ENCODE measurements around the gene PTOV1.
A peak's percentile ranks its signal among the peaks of the same experiment; 100 is the strongest.

The PTOV1 gene

DNA sequence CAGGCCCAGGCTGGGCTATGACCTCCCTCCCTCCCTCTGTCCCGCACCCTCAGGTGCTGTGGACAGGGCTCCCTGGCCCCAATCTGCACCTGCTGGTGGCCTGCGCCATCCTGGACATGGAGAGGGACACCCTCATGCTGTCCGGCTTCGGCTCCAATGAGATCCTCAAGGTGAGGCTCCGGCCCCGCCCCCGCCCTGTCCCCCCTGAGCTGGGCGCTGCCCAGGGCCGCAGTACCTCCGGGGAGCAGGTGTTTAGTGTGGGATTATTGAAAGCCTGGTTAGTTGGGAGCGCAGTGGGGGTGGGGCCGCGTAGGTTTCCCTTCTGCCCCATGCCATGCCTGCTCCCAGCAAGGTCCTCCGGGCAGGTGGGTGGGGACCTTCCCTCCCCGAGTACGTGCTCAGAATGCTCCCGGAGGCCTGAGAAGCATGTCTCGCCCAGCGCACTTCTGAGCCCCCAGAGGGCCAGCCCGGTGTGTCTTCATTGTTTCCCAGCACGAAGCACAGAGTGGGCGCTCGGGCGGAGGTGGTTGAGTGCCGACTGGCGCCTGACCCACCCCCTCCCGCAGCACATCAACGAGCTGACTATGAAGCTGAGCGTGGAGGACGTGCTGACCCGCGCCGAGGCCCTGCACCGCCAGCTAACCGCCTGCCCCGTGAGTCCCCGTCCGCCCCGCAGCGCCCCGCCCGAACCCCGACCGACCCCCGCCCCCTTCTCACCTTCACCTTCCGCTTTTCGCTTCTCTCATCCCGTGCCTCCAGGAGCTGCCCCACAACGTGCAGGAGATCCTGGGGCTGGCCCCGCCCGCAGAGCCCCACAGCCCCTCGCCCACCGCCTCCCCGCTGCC is 36.9 kb downstream of the PTOV1 start:
- TF ChIP-seq EGR2 (tag by site-specific recombination; IDR thresholded peaks at IDR 0.05; ENCODE audit: low read depth) (peak; percentile 9; the same call in 1 of the 2 replicates), KLF8 (tag by site-specific recombination; IDR thresholded peaks at IDR 0.05) (peak; percentile 61), ZNF791 (tag by site-specific recombination; IDR thresholded peaks at IDR 0.05) (no peak), TCF7L2 (IDR thresholded peaks at IDR 0.05; ENCODE audit: borderline replicate concordance, low read depth, low read length) (no peak), MZF1 (tag by site-specific recombination; IDR thresholded peaks at IDR 0.05; ENCODE audit: borderline replicate concordance) (no peak)
- TF ChIP-seq, protein P1, sequence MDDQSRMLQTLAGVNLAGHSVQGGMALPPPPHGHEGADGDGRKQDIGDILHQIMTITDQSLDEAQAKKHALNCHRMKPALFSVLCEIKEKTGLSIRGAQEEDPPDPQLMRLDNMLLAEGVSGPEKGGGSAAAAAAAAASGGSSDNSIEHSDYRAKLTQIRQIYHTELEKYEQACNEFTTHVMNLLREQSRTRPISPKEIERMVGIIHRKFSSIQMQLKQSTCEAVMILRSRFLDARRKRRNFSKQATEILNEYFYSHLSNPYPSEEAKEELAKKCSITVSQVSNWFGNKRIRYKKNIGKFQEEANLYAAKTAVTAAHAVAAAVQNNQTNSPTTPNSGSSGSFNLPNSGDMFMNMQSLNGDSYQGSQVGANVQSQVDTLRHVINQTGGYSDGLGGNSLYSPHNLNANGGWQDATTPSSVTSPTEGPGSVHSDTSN (CRISPR knock-in tag; IDR thresholded peaks at IDR 0.05): 0 out of 2 replicates have a peak, but pooled peaks have one; percentile 23
- ChIA-PET POLR2A (interaction anchor here (0.7 to 1.0 kb wide), 2 partner anchors 9 to 34 kb away, joined by 3 to 4 read pairs; no protein-coding TSS in a partner anchor), CTCF (interaction anchor here (0.6 kb wide), 1 partner anchor 11 kb away, joined by 3 read pairs; no protein-coding TSS in a partner anchor)
- H3K4me1 ChIP-seq (ENCODE audit: control insufficient read depth, insufficient read depth, low read length): no peaks in the 10 kb centered on the region
- H3K9me3 ChIP-seq (ENCODE audit: control insufficient read depth, insufficient read depth, low read depth, low read length): no peaks in the 10 kb centered on the region
- H3K27ac ChIP-seq (ENCODE audit: extremely low read depth, low read depth, low read length): no peak overlapping the region
- H3K36me3 ChIP-seq (ENCODE audit: control insufficient read depth in 2 of 2, insufficient read depth in 1 of 2, low read length in 2 of 2): peaks cover 10 to 22% of the 10 kb centered on the region in 2 experiments; a peak in 2 of 3 replicates
- no peak overlapping the region for H3K4me3 ChIP-seq (ENCODE audit: low read depth, low read length)

DNA sequence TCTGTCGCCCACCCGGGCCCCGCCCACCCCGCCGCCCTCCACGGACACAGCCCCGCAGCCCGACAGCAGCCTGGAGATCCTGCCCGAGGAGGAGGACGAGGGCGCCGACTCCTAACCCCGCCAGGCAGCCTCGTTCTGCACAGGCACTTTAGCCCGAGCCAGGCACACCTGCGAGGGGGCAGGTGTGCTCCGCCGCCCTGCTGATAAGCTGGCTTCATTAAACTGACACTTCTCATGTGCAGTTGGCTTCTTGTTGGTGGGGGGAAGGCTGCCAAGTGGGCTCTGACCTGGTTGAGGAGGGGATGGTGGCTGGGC is 37.5 kb downstream of the PTOV1 start:
- Histone ChIP-seq H3K36me3 (ENCODE audit: control insufficient read depth in 2 of 2, insufficient read depth in 1 of 2, low read length in 2 of 2) (peaks cover 10 to 16% of the 10 kb centered on the region in 2 experiments; a peak in 2 of 3 replicates), H3K4me3 (ENCODE audit: low read depth, low read length) (no peak overlapping the region), H3K9me3 (ENCODE audit: control insufficient read depth, insufficient read depth, low read depth, low read length) (no peaks in the 10 kb centered on the region), H3K4me1 (ENCODE audit: control insufficient read depth, insufficient read depth, low read length) (no peaks in the 10 kb centered on the region), H3K27ac (ENCODE audit: extremely low read depth, low read depth, low read length) (no peak overlapping the region)
- CTCF ChIA-PET: no interaction called here
- TF ChIP-seq ZNF433 (tag by site-specific recombination; IDR thresholded peaks at IDR 0.05; ENCODE audit: low read depth) (no peak), ZNF514 (tag by site-specific recombination; IDR thresholded peaks at IDR 0.05) (no peak), ZNF629 (tag by site-specific recombination; IDR thresholded peaks at IDR 0.05) (no peak), ZNF174 (tag by site-specific recombination; IDR thresholded peaks at IDR 0.05) (no peak), EGR2 (tag by site-specific recombination; IDR thresholded peaks at IDR 0.05; ENCODE audit: low read depth) (no peak), SP3 (tag by site-specific recombination; IDR thresholded peaks at IDR 0.05) (no peak), ZNF768 (tag by site-specific recombination; IDR thresholded peaks at IDR 0.05) (no peak), ZSCAN16 (tag by site-specific recombination; IDR thresholded peaks at IDR 0.05) (no peak), OVOL3 (tag by site-specific recombination; IDR thresholded peaks at IDR 0.05) (no peak), ZNF394 (tag by site-specific recombination; IDR thresholded peaks at IDR 0.05; ENCODE audit: borderline replicate concordance) (no peak), ZBTB21 (tag by site-specific recombination; IDR thresholded peaks at IDR 0.05) (no peak)
- TF ChIP-seq, protein P2, sequence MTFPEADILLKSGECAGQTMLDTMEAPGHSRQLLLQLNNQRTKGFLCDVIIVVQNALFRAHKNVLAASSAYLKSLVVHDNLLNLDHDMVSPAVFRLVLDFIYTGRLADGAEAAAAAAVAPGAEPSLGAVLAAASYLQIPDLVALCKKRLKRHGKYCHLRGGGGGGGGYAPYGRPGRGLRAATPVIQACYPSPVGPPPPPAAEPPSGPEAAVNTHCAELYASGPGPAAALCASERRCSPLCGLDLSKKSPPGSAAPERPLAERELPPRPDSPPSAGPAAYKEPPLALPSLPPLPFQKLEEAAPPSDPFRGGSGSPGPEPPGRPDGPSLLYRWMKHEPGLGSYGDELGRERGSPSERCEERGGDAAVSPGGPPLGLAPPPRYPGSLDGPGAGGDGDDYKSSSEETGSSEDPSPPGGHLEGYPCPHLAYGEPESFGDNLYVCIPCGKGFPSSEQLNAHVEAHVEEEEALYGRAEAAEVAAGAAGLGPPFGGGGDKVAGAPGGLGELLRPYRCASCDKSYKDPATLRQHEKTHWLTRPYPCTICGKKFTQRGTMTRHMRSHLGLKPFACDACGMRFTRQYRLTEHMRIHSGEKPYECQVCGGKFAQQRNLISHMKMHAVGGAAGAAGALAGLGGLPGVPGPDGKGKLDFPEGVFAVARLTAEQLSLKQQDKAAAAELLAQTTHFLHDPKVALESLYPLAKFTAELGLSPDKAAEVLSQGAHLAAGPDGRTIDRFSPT (tag by site-specific recombination; IDR thresholded peaks at IDR 0.05): no peak
- TF ChIP-seq, protein P3, sequence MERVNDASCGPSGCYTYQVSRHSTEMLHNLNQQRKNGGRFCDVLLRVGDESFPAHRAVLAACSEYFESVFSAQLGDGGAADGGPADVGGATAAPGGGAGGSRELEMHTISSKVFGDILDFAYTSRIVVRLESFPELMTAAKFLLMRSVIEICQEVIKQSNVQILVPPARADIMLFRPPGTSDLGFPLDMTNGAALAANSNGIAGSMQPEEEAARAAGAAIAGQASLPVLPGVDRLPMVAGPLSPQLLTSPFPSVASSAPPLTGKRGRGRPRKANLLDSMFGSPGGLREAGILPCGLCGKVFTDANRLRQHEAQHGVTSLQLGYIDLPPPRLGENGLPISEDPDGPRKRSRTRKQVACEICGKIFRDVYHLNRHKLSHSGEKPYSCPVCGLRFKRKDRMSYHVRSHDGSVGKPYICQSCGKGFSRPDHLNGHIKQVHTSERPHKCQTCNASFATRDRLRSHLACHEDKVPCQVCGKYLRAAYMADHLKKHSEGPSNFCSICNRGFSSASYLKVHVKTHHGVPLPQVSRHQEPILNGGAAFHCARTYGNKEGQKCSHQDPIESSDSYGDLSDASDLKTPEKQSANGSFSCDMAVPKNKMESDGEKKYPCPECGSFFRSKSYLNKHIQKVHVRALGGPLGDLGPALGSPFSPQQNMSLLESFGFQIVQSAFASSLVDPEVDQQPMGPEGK (tag by site-specific recombination; IDR thresholded peaks at IDR 0.05): no peak
- TF ChIP-seq, protein P4, sequence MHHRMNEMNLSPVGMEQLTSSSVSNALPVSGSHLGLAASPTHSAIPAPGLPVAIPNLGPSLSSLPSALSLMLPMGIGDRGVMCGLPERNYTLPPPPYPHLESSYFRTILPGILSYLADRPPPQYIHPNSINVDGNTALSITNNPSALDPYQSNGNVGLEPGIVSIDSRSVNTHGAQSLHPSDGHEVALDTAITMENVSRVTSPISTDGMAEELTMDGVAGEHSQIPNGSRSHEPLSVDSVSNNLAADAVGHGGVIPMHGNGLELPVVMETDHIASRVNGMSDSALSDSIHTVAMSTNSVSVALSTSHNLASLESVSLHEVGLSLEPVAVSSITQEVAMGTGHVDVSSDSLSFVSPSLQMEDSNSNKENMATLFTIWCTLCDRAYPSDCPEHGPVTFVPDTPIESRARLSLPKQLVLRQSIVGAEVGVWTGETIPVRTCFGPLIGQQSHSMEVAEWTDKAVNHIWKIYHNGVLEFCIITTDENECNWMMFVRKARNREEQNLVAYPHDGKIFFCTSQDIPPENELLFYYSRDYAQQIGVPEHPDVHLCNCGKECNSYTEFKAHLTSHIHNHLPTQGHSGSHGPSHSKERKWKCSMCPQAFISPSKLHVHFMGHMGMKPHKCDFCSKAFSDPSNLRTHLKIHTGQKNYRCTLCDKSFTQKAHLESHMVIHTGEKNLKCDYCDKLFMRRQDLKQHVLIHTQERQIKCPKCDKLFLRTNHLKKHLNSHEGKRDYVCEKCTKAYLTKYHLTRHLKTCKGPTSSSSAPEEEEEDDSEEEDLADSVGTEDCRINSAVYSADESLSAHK (tag by site-specific recombination; IDR thresholded peaks at IDR 0.05): no peak
- POLR2A ChIA-PET: interaction anchor here (0.6 to 1.0 kb wide), 2 partner anchors 9 to 301 kb away, joined by 3 to 7 read pairs; no protein-coding TSS in a partner anchor

All from HEK293 (cell line).